WTC11 (cell line): Measurements from ENCODE around the gene ZGLP1. TPM values are rescaled to one million over a fixed set of nuclear protein-coding genes. Genes with fewer than 3 reads are reported as not detected.

ENCODE experiments used
- ATAC-seq: fragments of 200-7000 bp; cut with Tn5 transposase; 2 replicates; pipeline ENCODE4 v1.10.0; 2021; ENCODE audit warnings: mild to moderate bottlenecking, moderate library complexity
- CTCF ChIA-PET: fragments of 300-600 bp; sonication (Branson Sonifier 250); formaldehyde crosslinking; loops from one replicate; lab custom pipeline; 2021; ENCODE audit warnings: antibody characterized with exemption; lab: Charles Lee
- POLR2A ChIA-PET: fragments of 350-600 bp; sonication (Branson Sonifier 250); formaldehyde crosslinking; loops from one replicate; lab custom pipeline; 2021; ENCODE audit warnings: antibody characterized with exemption; lab: Charles Lee
- DNase-seq: peaks from one replicate; pipeline ENCODE4 v3.0.0; 2021; ENCODE audit warnings: low spot score
- H3K27ac Mint-ChIP-seq: 2 replicates; pipeline ENCODE4 v1.8.0; 2021; ENCODE audit warnings: mixed read lengths
- H3K27me3 Mint-ChIP-seq: 2 replicates; pipeline ENCODE4 v1.8.0; 2021; ENCODE audit warnings: low read depth, mild to moderate bottlenecking, moderate library complexity, mixed read lengths
- H3K36me3 Mint-ChIP-seq: 2 replicates; pipeline ENCODE4 v1.8.0; 2021; ENCODE audit warnings: mixed read lengths
- H3K4me1 Mint-ChIP-seq: 2 replicates; pipeline ENCODE4 v1.8.0; 2022; ENCODE audit warnings: mixed read lengths
- H3K4me3 Mint-ChIP-seq: 2 replicates; pipeline ENCODE4 v1.8.0; 2021; ENCODE audit warnings: mild to moderate bottlenecking, moderate library complexity, mixed read lengths
- H3K9me3 Mint-ChIP-seq: 2 replicates; pipeline ENCODE4 v1.8.0; 2021; ENCODE audit warnings: mixed read lengths
- EMX1 ChIP-seq: fragments of 250-450 bp; sonication (Bioruptor Pico); IDR thresholded peaks from 2 replicates; pipeline ENCODE4 v1.8.0; 2021; ENCODE audit warnings: mild to moderate bottlenecking
- ESRRA ChIP-seq: sonication (generic); formaldehyde crosslinking; IDR thresholded peaks from 2 replicates; pipeline ENCODE4 v1.8.1; 2022; ENCODE audit warnings: mild to moderate bottlenecking, missing genetic modification reagents, borderline replicate concordance
- FOXJ3 ChIP-seq: sonication (generic); formaldehyde crosslinking; IDR thresholded peaks from 2 replicates; pipeline ENCODE4 v1.9.0; 2021; ENCODE audit warnings: missing genetic modification reagents, mild to moderate bottlenecking, borderline replicate concordance
- GRHL2 ChIP-seq: fragments of 250-450 bp; sonication (Bioruptor Pico); IDR thresholded peaks from 2 replicates; pipeline ENCODE4 v1.8.0; 2022; ENCODE audit warnings: mild to moderate bottlenecking, moderate library complexity; ENCODE audit not compliant: insufficient replicate concordance, severe bottlenecking
- NR3C1 ChIP-seq: sonication (generic); formaldehyde crosslinking; conservative IDR thresholded peaks from 2 replicates; pipeline ENCODE4 v1.8.1; 2023; ENCODE audit warnings: low read depth, mild to moderate bottlenecking, missing genetic modification reagents
- TCF7 ChIP-seq: sonication (generic); formaldehyde crosslinking; IDR thresholded peaks from 2 replicates; pipeline ENCODE4 v1.8.0; 2022; ENCODE audit warnings: mild to moderate bottlenecking, low read depth, missing genetic modification reagents, moderate library complexity
- TEAD1 ChIP-seq: sonication (generic); formaldehyde crosslinking; IDR thresholded peaks from 2 replicates; pipeline ENCODE4 v1.8.0; 2022; ENCODE audit warnings: mild to moderate bottlenecking, missing genetic modification reagents
- TP53 ChIP-seq: sonication (generic); formaldehyde crosslinking; IDR thresholded peaks from 2 replicates; pipeline ENCODE4 v1.8.1; 2023; ENCODE audit warnings: mild to moderate bottlenecking, missing genetic modification reagents
- ZNF121 ChIP-seq: sonication (generic); formaldehyde crosslinking; IDR thresholded peaks from 2 replicates; pipeline ENCODE4 v1.8.0; 2023; ENCODE audit warnings: missing genetic modification reagents
- ZNF396 ChIP-seq: fragments of 250-450 bp; sonication (Bioruptor Pico); IDR thresholded peaks from 2 replicates; pipeline ENCODE4 v1.8.0; 2021; ENCODE audit warnings: mild to moderate bottlenecking, moderate library complexity, borderline replicate concordance
- total RNA-seq: library from RNA; stranded (reverse); gene quantifications from 3 replicates; pipeline ENCODE4 v1.2.3, GENCODE V29; 2021
- TF ChIP-seq, protein P1 (sequence below): fragments of 250-450 bp; sonication (Bioruptor Pico); IDR thresholded peaks from 2 replicates; pipeline ENCODE4 v1.8.0; 2021; ENCODE audit warnings: mild to moderate bottlenecking
- TF ChIP-seq, protein P2 (sequence below): sonication (generic); formaldehyde crosslinking; IDR thresholded peaks from 2 replicates; pipeline ENCODE4 v1.8.0; 2022; ENCODE audit warnings: mild to moderate bottlenecking, missing genetic modification reagents
- TF ChIP-seq, protein P3 (sequence below): sonication (generic); formaldehyde crosslinking; IDR thresholded peaks from 2 replicates; pipeline ENCODE4 v1.8.0; 2023; ENCODE audit warnings: missing genetic modification reagents, mild to moderate bottlenecking, borderline replicate concordance
- TF ChIP-seq, protein P4 (sequence below): sonication (generic); formaldehyde crosslinking; IDR thresholded peaks from 2 replicates; pipeline ENCODE4 v1.8.1; 2023; ENCODE audit warnings: mild to moderate bottlenecking, missing genetic modification reagents, moderate library complexity
- TF ChIP-seq, protein P5 (sequence below): sonication (generic); formaldehyde crosslinking; IDR thresholded peaks from 2 replicates; pipeline ENCODE4 v1.8.1; 2023; ENCODE audit warnings: mild to moderate bottlenecking, missing genetic modification reagents, moderate library complexity
- TF ChIP-seq, protein P6 (sequence below): fragments of 250-450 bp; sonication (Bioruptor Pico); IDR thresholded peaks from 2 replicates; pipeline ENCODE4 v2.1.2; 2022; ENCODE audit warnings: mild to moderate bottlenecking, moderate library complexity

ZGLP1 gene
- total RNA-seq, 1 experiment from 2014 or later: 5.9 TPM

DNA sequence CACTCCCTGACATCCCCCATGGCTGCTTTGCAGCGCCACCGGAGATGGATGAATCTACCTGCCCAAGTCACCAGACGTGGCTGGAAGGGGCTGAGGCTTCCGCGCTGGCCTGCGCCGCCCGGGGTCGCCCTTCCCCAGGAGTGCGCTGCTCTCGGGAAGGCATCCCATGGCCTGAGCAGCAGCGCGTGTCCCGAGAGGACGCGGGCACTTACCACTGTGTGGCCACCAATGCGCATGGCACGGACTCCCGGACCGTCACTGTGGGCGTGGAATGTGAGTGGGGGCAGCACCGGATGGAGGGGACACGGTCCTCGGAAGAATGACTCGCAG lies 15.3 kb downstream of the ZGLP1 start:
- Mint-ChIP-seq H3K27me3 (peaks cover 97% of the 10 kb centered on the region), H3K9me3 (no peaks in the 10 kb centered on the region), H3K4me3 (peak overlapping the region; percentile 76; the same call in 1 of the 2 replicates), H3K4me1 (peaks cover 28% of the 10 kb centered on the region), H3K36me3 (no peaks in the 10 kb centered on the region), H3K27ac (no peak overlapping the region)
- ChIA-PET POLR2A (no interaction called here), CTCF (interaction anchor here (0.6 to 9.0 kb wide), 6 partner anchors 23 to 113 kb away, joined by 3 to 180 read pairs (median 14); partner anchors contain the start of gene ICAM1)
- no peak for ATAC-seq
- DNase-seq: peak; percentile 68
- TF ChIP-seq, protein P1, sequence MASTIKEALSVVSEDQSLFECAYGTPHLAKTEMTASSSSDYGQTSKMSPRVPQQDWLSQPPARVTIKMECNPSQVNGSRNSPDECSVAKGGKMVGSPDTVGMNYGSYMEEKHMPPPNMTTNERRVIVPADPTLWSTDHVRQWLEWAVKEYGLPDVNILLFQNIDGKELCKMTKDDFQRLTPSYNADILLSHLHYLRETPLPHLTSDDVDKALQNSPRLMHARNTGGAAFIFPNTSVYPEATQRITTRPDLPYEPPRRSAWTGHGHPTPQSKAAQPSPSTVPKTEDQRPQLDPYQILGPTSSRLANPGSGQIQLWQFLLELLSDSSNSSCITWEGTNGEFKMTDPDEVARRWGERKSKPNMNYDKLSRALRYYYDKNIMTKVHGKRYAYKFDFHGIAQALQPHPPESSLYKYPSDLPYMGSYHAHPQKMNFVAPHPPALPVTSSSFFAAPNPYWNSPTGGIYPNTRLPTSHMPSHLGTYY (CRISPR knock-in tag): no peak
- no peak for TF ChIP-seq TEAD1 (CRISPR knock-in tag)
- TF ChIP-seq, protein P2, sequence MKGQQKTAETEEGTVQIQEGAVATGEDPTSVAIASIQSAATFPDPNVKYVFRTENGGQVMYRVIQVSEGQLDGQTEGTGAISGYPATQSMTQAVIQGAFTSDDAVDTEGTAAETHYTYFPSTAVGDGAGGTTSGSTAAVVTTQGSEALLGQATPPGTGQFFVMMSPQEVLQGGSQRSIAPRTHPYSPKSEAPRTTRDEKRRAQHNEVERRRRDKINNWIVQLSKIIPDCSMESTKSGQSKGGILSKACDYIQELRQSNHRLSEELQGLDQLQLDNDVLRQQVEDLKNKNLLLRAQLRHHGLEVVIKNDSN (CRISPR knock-in tag): no peak
- TF ChIP-seq, protein P3, sequence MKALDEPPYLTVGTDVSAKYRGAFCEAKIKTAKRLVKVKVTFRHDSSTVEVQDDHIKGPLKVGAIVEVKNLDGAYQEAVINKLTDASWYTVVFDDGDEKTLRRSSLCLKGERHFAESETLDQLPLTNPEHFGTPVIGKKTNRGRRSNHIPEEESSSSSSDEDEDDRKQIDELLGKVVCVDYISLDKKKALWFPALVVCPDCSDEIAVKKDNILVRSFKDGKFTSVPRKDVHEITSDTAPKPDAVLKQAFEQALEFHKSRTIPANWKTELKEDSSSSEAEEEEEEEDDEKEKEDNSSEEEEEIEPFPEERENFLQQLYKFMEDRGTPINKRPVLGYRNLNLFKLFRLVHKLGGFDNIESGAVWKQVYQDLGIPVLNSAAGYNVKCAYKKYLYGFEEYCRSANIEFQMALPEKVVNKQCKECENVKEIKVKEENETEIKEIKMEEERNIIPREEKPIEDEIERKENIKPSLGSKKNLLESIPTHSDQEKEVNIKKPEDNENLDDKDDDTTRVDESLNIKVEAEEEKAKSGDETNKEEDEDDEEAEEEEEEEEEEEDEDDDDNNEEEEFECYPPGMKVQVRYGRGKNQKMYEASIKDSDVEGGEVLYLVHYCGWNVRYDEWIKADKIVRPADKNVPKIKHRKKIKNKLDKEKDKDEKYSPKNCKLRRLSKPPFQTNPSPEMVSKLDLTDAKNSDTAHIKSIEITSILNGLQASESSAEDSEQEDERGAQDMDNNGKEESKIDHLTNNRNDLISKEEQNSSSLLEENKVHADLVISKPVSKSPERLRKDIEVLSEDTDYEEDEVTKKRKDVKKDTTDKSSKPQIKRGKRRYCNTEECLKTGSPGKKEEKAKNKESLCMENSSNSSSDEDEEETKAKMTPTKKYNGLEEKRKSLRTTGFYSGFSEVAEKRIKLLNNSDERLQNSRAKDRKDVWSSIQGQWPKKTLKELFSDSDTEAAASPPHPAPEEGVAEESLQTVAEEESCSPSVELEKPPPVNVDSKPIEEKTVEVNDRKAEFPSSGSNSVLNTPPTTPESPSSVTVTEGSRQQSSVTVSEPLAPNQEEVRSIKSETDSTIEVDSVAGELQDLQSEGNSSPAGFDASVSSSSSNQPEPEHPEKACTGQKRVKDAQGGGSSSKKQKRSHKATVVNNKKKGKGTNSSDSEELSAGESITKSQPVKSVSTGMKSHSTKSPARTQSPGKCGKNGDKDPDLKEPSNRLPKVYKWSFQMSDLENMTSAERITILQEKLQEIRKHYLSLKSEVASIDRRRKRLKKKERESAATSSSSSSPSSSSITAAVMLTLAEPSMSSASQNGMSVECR (CRISPR knock-in tag): no peak
- TF ChIP-seq TCF7 (CRISPR knock-in tag): no peak
- no peak for TF ChIP-seq ZNF121 (CRISPR knock-in tag)
- TF ChIP-seq ZNF396 (CRISPR knock-in tag): no peak
- no peak for TF ChIP-seq NR3C1
- TF ChIP-seq FOXJ3 (CRISPR knock-in tag): no peak
- no peak for TF ChIP-seq ESRRA (CRISPR knock-in tag)
- TF ChIP-seq, protein P4, sequence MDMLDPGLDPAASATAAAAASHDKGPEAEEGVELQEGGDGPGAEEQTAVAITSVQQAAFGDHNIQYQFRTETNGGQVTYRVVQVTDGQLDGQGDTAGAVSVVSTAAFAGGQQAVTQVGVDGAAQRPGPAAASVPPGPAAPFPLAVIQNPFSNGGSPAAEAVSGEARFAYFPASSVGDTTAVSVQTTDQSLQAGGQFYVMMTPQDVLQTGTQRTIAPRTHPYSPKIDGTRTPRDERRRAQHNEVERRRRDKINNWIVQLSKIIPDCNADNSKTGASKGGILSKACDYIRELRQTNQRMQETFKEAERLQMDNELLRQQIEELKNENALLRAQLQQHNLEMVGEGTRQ (CRISPR knock-in tag): no peak
- no peak for TF ChIP-seq EMX1 (CRISPR knock-in tag)
- no peak for TF ChIP-seq GRHL2
- TF ChIP-seq, protein P5, sequence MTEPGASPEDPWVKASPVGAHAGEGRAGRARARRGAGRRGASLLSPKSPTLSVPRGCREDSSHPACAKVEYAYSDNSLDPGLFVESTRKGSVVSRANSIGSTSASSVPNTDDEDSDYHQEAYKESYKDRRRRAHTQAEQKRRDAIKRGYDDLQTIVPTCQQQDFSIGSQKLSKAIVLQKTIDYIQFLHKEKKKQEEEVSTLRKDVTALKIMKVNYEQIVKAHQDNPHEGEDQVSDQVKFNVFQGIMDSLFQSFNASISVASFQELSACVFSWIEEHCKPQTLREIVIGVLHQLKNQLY (CRISPR knock-in tag): no peak
- no peak for TF ChIP-seq TP53 (CRISPR knock-in tag)
- TF ChIP-seq, protein P6, sequence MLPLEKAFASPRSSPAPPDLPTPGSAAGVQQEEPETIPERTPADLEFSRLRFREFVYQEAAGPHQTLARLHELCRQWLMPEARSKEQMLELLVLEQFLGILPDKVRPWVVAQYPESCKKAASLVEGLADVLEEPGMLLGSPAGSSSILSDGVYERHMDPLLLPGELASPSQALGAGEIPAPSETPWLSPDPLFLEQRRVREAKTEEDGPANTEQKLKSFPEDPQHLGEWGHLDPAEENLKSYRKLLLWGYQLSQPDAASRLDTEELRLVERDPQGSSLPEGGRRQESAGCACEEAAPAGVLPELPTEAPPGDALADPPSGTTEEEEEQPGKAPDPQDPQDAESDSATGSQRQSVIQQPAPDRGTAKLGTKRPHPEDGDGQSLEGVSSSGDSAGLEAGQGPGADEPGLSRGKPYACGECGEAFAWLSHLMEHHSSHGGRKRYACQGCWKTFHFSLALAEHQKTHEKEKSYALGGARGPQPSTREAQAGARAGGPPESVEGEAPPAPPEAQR (CRISPR knock-in tag): no peak
